ENCODE measurements around the gene CD160.

CD160 gene

GRCh38 chr1:145695821-145696629 lies 23.3 kb upstream of the CD160 start:
- Histone ChIP-seq H3K4me3 (ENCODE audit: low read depth in 1 of 2, low read length in 2 of 2) (no peak overlapping the region), H3K4me1 (ENCODE audit: control insufficient read depth in 1 of 2, insufficient read depth in 2 of 2, low read length in 2 of 2) (peaks cover 0 to under 1% of the 10 kb centered on the region in 2 donors)

GRCh38 chr1:145696630-145696960 lies 22.7 kb upstream of the CD160 start:
- Histone ChIP-seq H3K4me3 (ENCODE audit: low read depth in 1 of 2, low read length in 2 of 2) (no peak overlapping the region), H3K4me1 (ENCODE audit: control insufficient read depth in 1 of 2, insufficient read depth in 2 of 2, low read length in 2 of 2) (no peaks in the 10 kb centered on the region), H3K36me3 (ENCODE audit: control insufficient read depth in 1 of 2, insufficient read depth in 2 of 2, low read length in 2 of 2) (no peaks in the 10 kb centered on the region), H3K9me3 (ENCODE audit: control insufficient read depth in 1 of 2, low read length in 2 of 2) (no peaks in the 10 kb centered on the region), H3K27ac (ENCODE audit: low read length) (no peak overlapping the region), H3K27me3 (ENCODE audit: low read depth, low read length) (no peaks in the 10 kb centered on the region)

More at GRCh38 chr1:145695821-145696629, 23.3 kb upstream of the CD160 start:
- Histone ChIP-seq H3K36me3 (ENCODE audit: control insufficient read depth in 1 of 2, insufficient read depth in 2 of 2, low read length in 2 of 2) (no peaks in the 10 kb centered on the region), H3K9me3 (ENCODE audit: control insufficient read depth in 1 of 2, low read length in 2 of 2) (no peaks in the 10 kb centered on the region), H3K27me3 (ENCODE audit: low read depth, low read length) (no peaks in the 10 kb centered on the region), H3K27ac (ENCODE audit: low read length) (no peak overlapping the region)

- H3K27ac ChIP-seq (ENCODE audit: low read length) = no peak overlapping the region
- no peaks in the 10 kb centered on the region for H3K36me3 ChIP-seq (ENCODE audit: control insufficient read depth in 1 of 2, insufficient read depth in 2 of 2, low read length in 2 of 2)
- no peaks in the 10 kb centered on the region for H3K4me1 ChIP-seq (ENCODE audit: control insufficient read depth in 1 of 2, insufficient read depth in 2 of 2, low read length in 2 of 2)
- H3K4me3 ChIP-seq (ENCODE audit: low read depth in 1 of 2, low read length in 2 of 2) = no peak overlapping the region
- H3K9me3 ChIP-seq (ENCODE audit: control insufficient read depth in 1 of 2, low read length in 2 of 2) = no peaks in the 10 kb centered on the region
- H3K27me3 ChIP-seq (ENCODE audit: low read depth, low read length) = no peaks in the 10 kb centered on the region
Observed at GRCh38 chr1:145701306-145701862, 17.9 kb upstream of the CD160 start.

- no peaks in the 10 kb centered on the region for H3K27me3 ChIP-seq (ENCODE audit: low read depth, low read length)
- no peaks in the 10 kb centered on the region for H3K36me3 ChIP-seq (ENCODE audit: control insufficient read depth in 1 of 2, insufficient read depth in 2 of 2, low read length in 2 of 2)
- no peaks in the 10 kb centered on the region for H3K4me1 ChIP-seq (ENCODE audit: control insufficient read depth in 1 of 2, insufficient read depth in 2 of 2, low read length in 2 of 2)
- no peak overlapping the region for H3K4me3 ChIP-seq (ENCODE audit: low read depth in 1 of 2, low read length in 2 of 2)
- H3K27ac ChIP-seq (ENCODE audit: low read length) = no peak overlapping the region
- no peaks in the 10 kb centered on the region for H3K9me3 ChIP-seq (ENCODE audit: control insufficient read depth in 1 of 2, low read length in 2 of 2)
Observed at GRCh38 chr1:145702052-145702451, 17.2 kb upstream of the CD160 start.

GRCh38 chr1:145702826-145703225 lies 16.5 kb upstream of the CD160 start:
- H3K9me3 ChIP-seq (ENCODE audit: control insufficient read depth in 1 of 2, low read length in 2 of 2) = no peaks in the 10 kb centered on the region
- H3K27me3 ChIP-seq (ENCODE audit: low read depth, low read length) = no peaks in the 10 kb centered on the region
- no peaks in the 10 kb centered on the region for H3K4me1 ChIP-seq (ENCODE audit: control insufficient read depth in 1 of 2, insufficient read depth in 2 of 2, low read length in 2 of 2)
- H3K4me3 ChIP-seq (ENCODE audit: low read depth in 1 of 2, low read length in 2 of 2) = no peak overlapping the region
- no peak overlapping the region for H3K27ac ChIP-seq (ENCODE audit: low read length)
- H3K36me3 ChIP-seq (ENCODE audit: control insufficient read depth in 1 of 2, insufficient read depth in 2 of 2, low read length in 2 of 2) = no peaks in the 10 kb centered on the region

- Histone ChIP-seq H3K4me3 (ENCODE audit: low read depth in 1 of 2, low read length in 2 of 2) (no peak overlapping the region), H3K27ac (ENCODE audit: low read length) (no peak overlapping the region), H3K27me3 (ENCODE audit: low read depth, low read length) (no peaks in the 10 kb centered on the region), H3K4me1 (ENCODE audit: control insufficient read depth in 1 of 2, insufficient read depth in 2 of 2, low read length in 2 of 2) (no peaks in the 10 kb centered on the region), H3K9me3 (ENCODE audit: control insufficient read depth in 1 of 2, low read length in 2 of 2) (no peaks in the 10 kb centered on the region), H3K36me3 (ENCODE audit: control insufficient read depth in 1 of 2, insufficient read depth in 2 of 2, low read length in 2 of 2) (no peaks in the 10 kb centered on the region)
Observed at GRCh38 chr1:145705622-145706021, 13.7 kb upstream of the CD160 start.

GRCh38 chr1:145706086-145706664 lies 13.1 kb upstream of the CD160 start:
- no peaks in the 10 kb centered on the region for H3K36me3 ChIP-seq (ENCODE audit: control insufficient read depth in 1 of 2, insufficient read depth in 2 of 2, low read length in 2 of 2)
- no peaks in the 10 kb centered on the region for H3K27me3 ChIP-seq (ENCODE audit: low read depth, low read length)
- H3K4me1 ChIP-seq (ENCODE audit: control insufficient read depth in 1 of 2, insufficient read depth in 2 of 2, low read length in 2 of 2) = peaks cover 0 to 4% of the 10 kb centered on the region in 2 donors
- H3K4me3 ChIP-seq (ENCODE audit: low read depth in 1 of 2, low read length in 2 of 2) = no peak overlapping the region
- no peaks in the 10 kb centered on the region for H3K9me3 ChIP-seq (ENCODE audit: control insufficient read depth in 1 of 2, low read length in 2 of 2)
- H3K27ac ChIP-seq (ENCODE audit: low read length) = no peak overlapping the region

GRCh38 chr1:145707183-145707867 lies 12.0 kb upstream of the CD160 start, which contains the start of gene PDZK1:
Gene PDZK1, minus strand, starts transcription at chr1:145707368. Its CDS starts 19,347 bp downstream, at chr1:145688021.
- no peaks in the 10 kb centered on the region for H3K36me3 ChIP-seq (ENCODE audit: control insufficient read depth in 1 of 2, insufficient read depth in 2 of 2, low read length in 2 of 2)
- no peaks in the 10 kb centered on the region for H3K9me3 ChIP-seq (ENCODE audit: control insufficient read depth in 1 of 2, low read length in 2 of 2)
- H3K4me3 ChIP-seq (ENCODE audit: low read depth in 1 of 2, low read length in 2 of 2) = no peak within 1 kb of the TSS
- H3K4me1 ChIP-seq (ENCODE audit: control insufficient read depth in 1 of 2, insufficient read depth in 2 of 2, low read length in 2 of 2) = peaks cover 0 to 6% of the 10 kb centered on the region in 2 donors
- no peaks in the 10 kb centered on the region for H3K27me3 ChIP-seq (ENCODE audit: low read depth, low read length)
- H3K27ac ChIP-seq (ENCODE audit: low read length) = no peak within 1 kb of the TSS

GRCh38 chr1:145708063-145708462 lies 11.2 kb upstream of the CD160 start:
- peaks cover 0 to 6% of the 10 kb centered on the region in 2 donors for H3K4me1 ChIP-seq (ENCODE audit: control insufficient read depth in 1 of 2, insufficient read depth in 2 of 2, low read length in 2 of 2)
- H3K27me3 ChIP-seq (ENCODE audit: low read depth, low read length) = no peaks in the 10 kb centered on the region
- H3K27ac ChIP-seq (ENCODE audit: low read length) = no peak overlapping the region
- H3K36me3 ChIP-seq (ENCODE audit: control insufficient read depth in 1 of 2, insufficient read depth in 2 of 2, low read length in 2 of 2) = no peaks in the 10 kb centered on the region
- no peaks in the 10 kb centered on the region for H3K9me3 ChIP-seq (ENCODE audit: control insufficient read depth in 1 of 2, low read length in 2 of 2)
- H3K4me3 ChIP-seq (ENCODE audit: low read depth in 1 of 2, low read length in 2 of 2) = no peak overlapping the region

GRCh38 chr1:145710291-145711027 lies 8.8 kb upstream of the CD160 start:
- H3K27me3 ChIP-seq (ENCODE audit: low read depth, low read length) = no peaks in the 10 kb centered on the region
- no peak overlapping the region for H3K27ac ChIP-seq (ENCODE audit: low read length)
- H3K4me3 ChIP-seq (ENCODE audit: low read depth in 1 of 2, low read length in 2 of 2) = no peak overlapping the region
- H3K9me3 ChIP-seq (ENCODE audit: control insufficient read depth in 1 of 2, low read length in 2 of 2) = no peaks in the 10 kb centered on the region
- peaks cover 0 to 6% of the 10 kb centered on the region in 2 donors for H3K4me1 ChIP-seq (ENCODE audit: control insufficient read depth in 1 of 2, insufficient read depth in 2 of 2, low read length in 2 of 2)
- H3K36me3 ChIP-seq (ENCODE audit: control insufficient read depth in 1 of 2, insufficient read depth in 2 of 2, low read length in 2 of 2) = no peaks in the 10 kb centered on the region

GRCh38 chr1:145711213-145711651 lies 8.1 kb upstream of the CD160 start:
- Histone ChIP-seq H3K27me3 (ENCODE audit: low read depth, low read length) (no peaks in the 10 kb centered on the region), H3K4me3 (ENCODE audit: low read depth in 1 of 2, low read length in 2 of 2) (no peak overlapping the region), H3K4me1 (ENCODE audit: control insufficient read depth in 1 of 2, insufficient read depth in 2 of 2, low read length in 2 of 2) (peaks cover 0 to 6% of the 10 kb centered on the region in 2 donors), H3K36me3 (ENCODE audit: control insufficient read depth in 1 of 2, insufficient read depth in 2 of 2, low read length in 2 of 2) (no peaks in the 10 kb centered on the region), H3K9me3 (ENCODE audit: control insufficient read depth in 1 of 2, low read length in 2 of 2) (no peaks in the 10 kb centered on the region), H3K27ac (ENCODE audit: low read length) (no peak overlapping the region)

Measured in muscle layer of duodenum (tissue), 2 donors.